WERI-Rb-1 (cell line): ENCODE measurements around the gene CD69.

ENCODE experiments used
- DNase-seq: peaks from one replicate; pipeline ENCODE4 v3.0.0-alpha.2; 2020
- H3K27ac ChIP-seq: fragments of 250-450 bp; sonication (Bioruptor Pico); 2 replicates; pipeline ENCODE4 v1.5.1; 2020; ENCODE audit warnings: mild to moderate bottlenecking, moderate library complexity
- H3K27me3 ChIP-seq: fragments of 250-450 bp; sonication (Bioruptor Pico); 2 replicates; pipeline ENCODE4 v1.5.1; 2021; ENCODE audit warnings: mild to moderate bottlenecking, low read depth, moderate library complexity; ENCODE audit not compliant: insufficient read depth, severe bottlenecking
- H3K36me3 ChIP-seq: fragments of 250-450 bp; sonication (Bioruptor Pico); 2 replicates; pipeline ENCODE4 v1.5.1; 2020; ENCODE audit warnings: mild to moderate bottlenecking, moderate library complexity
- H3K4me3 ChIP-seq: 2 replicates; pipeline ENCODE4 v1.5.1; 2011; ENCODE audit warnings: low read depth, mild to moderate bottlenecking, control low read depth, low read length
- H3K9me3 ChIP-seq: fragments of 250-450 bp; sonication (Bioruptor Pico); 2 replicates; pipeline ENCODE4 v1.5.1; 2021; ENCODE audit warnings: mild to moderate bottlenecking, moderate library complexity; ENCODE audit not compliant: severe bottlenecking
- TF ChIP-seq, protein P1 (sequence below): IDR thresholded peaks from 2 replicates; pipeline ENCODE4 v1.5.1; 2011; ENCODE audit warnings: low read depth, mild to moderate bottlenecking, control low read depth, inconsistent platforms, low read length

CD69 gene

DNA sequence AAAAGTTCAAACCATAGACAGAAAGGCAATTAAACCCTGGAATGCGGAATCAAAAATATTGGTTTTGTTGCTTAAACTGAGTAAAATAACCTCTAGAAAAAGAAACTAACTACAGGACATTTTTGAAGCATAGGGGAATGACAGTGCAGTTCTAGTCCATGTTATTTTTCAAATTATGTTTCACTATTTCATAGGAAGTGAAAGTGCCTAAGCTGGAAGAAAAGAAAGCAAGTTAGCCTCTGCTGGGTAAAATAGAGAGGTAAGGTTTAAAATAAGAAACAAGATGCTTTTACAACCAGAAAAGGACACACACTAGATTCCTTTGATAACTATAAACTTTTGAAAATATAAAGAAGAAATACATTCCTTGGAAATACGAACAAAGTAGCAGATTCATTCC, 28.9 kb downstream of the CD69 start:
- DNase-seq: no peak
- Histone ChIP-seq H3K9me3 (no peaks in the 10 kb centered on the region), H3K27ac (no peak overlapping the region), H3K4me3 (no peak overlapping the region), H3K27me3 (no peaks in the 10 kb centered on the region), H3K36me3 (no peaks in the 10 kb centered on the region)
- TF ChIP-seq, protein P1, sequence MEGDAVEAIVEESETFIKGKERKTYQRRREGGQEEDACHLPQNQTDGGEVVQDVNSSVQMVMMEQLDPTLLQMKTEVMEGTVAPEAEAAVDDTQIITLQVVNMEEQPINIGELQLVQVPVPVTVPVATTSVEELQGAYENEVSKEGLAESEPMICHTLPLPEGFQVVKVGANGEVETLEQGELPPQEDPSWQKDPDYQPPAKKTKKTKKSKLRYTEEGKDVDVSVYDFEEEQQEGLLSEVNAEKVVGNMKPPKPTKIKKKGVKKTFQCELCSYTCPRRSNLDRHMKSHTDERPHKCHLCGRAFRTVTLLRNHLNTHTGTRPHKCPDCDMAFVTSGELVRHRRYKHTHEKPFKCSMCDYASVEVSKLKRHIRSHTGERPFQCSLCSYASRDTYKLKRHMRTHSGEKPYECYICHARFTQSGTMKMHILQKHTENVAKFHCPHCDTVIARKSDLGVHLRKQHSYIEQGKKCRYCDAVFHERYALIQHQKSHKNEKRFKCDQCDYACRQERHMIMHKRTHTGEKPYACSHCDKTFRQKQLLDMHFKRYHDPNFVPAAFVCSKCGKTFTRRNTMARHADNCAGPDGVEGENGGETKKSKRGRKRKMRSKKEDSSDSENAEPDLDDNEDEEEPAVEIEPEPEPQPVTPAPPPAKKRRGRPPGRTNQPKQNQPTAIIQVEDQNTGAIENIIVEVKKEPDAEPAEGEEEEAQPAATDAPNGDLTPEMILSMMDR: no peak

DNA sequence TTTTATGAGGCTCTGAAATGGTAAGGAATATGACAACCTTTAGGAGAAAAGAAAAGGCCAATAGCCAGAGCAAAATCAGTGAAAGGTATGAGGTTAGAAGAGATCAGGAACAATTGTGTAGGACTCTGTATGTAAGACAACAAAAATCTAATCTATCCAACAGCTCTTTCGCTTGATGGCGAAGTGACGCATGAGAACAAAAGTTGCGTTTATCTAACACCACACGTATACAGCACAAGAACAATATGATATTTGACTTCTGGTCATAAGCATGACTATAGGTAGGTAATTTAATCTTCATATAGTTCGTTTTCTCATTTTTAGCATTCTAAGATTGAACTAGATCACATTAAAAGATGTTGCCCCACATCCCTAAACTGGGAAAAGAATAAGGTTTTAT, 29.3 kb downstream of the CD69 start:
- Histone ChIP-seq H3K9me3 (no peaks in the 10 kb centered on the region), H3K36me3 (no peaks in the 10 kb centered on the region), H3K27me3 (no peaks in the 10 kb centered on the region), H3K27ac (no peak overlapping the region), H3K4me3 (no peak overlapping the region)
- no peak for DNase-seq
- TF ChIP-seq, protein P1: no peak

DNA sequence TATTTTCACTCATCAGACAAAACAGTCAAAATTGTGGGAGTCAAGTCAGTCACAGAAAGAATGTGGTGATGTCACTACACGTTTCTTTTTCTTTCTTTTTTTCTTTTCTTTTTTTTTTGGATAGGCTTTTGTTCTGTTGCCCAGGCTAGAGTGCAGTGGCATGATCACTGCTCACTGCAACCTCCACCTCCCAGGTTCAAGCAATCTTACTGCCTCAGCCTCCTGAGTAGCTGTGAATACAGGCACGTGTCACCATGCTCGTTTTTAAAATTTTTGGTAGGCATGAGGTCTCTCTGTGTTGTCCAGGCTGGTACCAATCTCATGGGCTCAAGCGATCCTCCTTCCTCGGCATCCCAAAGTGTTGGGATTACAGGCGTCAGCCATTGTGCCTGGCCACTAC, 30.1 kb downstream of the CD69 start:
- Histone ChIP-seq H3K36me3 (no peaks in the 10 kb centered on the region), H3K27me3 (no peaks in the 10 kb centered on the region), H3K9me3 (no peaks in the 10 kb centered on the region), H3K27ac (no peak overlapping the region), H3K4me3 (no peak overlapping the region)
- TF ChIP-seq, protein P1: no peak
- no peak for DNase-seq

DNA sequence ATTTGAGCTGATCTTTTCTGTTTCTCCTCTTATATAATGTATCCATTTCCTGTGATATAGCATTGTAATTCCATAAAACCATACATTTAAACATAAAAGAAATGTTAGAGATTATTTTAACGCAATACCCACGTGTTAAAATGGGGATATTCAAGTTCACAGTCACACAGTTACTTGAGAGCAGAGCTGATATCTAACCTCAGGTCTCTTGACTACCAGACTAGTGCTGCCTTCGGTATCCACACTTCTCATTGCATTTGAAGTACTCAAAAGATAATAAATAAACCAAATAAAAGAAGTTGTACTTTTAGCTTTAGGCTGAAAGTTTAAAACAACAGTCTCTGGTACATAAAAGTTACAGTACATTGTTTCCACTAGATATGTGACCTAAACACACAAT, 30.7 kb downstream of the CD69 start:
- H3K27me3 ChIP-seq: no peaks in the 10 kb centered on the region
- no peaks in the 10 kb centered on the region for H3K9me3 ChIP-seq
- no peak overlapping the region for H3K4me3 ChIP-seq
- H3K36me3 ChIP-seq: no peaks in the 10 kb centered on the region
- no peak overlapping the region for H3K27ac ChIP-seq
- TF ChIP-seq, protein P1: no peak
- no peak for DNase-seq

DNA sequence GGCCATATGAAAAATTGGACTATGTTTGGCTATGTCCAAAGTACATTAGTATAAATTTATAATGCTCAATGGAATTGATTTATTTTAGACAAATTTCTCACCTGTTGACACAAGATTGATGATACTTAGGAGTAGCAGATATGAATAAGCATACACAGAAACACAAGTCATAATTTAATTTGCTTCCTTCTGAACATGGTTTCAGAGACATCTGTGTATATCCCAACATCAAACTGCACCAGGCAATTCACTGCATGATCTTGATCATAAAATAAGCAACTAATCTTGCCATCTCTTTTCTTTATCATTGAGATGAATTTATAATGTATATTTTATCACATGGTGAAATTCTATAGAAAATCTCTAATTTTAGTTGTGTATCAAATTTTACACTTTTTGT, 31.6 kb downstream of the CD69 start:
- Histone ChIP-seq H3K27ac (no peak overlapping the region), H3K9me3 (no peaks in the 10 kb centered on the region), H3K36me3 (no peaks in the 10 kb centered on the region), H3K27me3 (no peaks in the 10 kb centered on the region), H3K4me3 (no peak overlapping the region)
- TF ChIP-seq, protein P1: no peak
- no peak for DNase-seq

DNA sequence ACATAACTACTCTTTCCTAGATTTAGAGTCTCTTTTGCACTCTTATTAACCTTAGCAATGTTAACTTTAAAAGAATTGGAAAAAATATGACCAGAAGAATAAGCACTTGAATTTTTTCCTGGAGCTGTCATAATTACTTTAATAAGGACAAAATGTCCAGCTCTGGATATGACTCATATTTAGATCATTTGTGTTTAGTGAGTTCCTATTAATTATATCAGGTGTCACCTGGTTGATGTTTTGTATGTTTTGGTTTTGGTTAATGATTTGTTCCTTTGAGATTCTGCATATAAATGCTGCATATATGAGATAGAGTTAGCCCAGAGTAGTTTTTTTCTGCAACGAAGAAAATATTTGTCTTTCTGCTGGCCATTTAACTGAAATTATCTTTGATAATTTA, 32.9 kb downstream of the CD69 start:
- H3K4me3 ChIP-seq: no peak overlapping the region
- no peak overlapping the region for H3K27ac ChIP-seq
- TF ChIP-seq, protein P1: no peak
- DNase-seq: no peak
- H3K9me3 ChIP-seq: no peaks in the 10 kb centered on the region
- no peaks in the 10 kb centered on the region for H3K27me3 ChIP-seq
- H3K36me3 ChIP-seq: no peaks in the 10 kb centered on the region
